ENCODE data around the gene SPHK1. TPM values are rescaled to one million over a fixed set of nuclear protein-coding genes. Genes with fewer than 3 reads are reported as not detected.

Gene SPHK1
- total and polyA plus RNA-seq, 4 donors: 8.6 to 24.5 (median 18.0) TPM

DNA sequence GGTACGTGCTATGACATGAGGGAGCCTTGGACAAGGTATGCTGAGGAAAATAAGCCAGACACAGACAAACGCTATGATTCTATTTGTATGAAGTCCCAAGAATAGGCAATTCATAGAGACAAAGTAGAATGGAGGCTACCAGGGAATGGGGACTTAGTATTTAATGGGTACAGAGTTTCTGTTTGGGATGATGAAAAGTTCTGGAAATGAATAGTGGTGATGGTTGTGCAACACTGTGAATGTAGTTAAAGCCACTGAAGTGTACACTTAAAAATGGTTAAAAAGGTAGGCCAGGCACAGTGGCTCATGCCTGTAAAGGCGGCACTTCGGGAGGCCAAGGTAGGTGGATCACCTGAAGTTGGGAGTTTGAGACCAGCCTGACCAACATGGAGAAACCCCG, 33.9 kb upstream of the SPHK1 start:
- intact Hi-C loops (cut with DNase I): loop anchor here (5.0 to 10.0 kb wide), 2 partner anchors 37 to 46 kb away; partner anchors contain the start of gene QRICH2 (in 1 of the 2)
- no peak overlapping the region for H3K27ac ChIP-seq (ENCODE audit: low read depth in 1 of 2, low read length in 2 of 2)
- peaks cover 0 to 2% of the 10 kb centered on the region in 2 donors for H3K27me3 ChIP-seq (ENCODE audit: control insufficient read depth in 1 of 2, insufficient read depth in 2 of 2, low read length in 1 of 2)
- DNase-seq (no peak), ATAC-seq (ENCODE audit: low FRiP score) (no peak)
- 96 to 97% methylated on average over 5 of the region's 5 CpGs for WGBS, 2 donors
- H3K4me1 ChIP-seq (ENCODE audit: control insufficient read depth in 1 of 2, insufficient read depth in 2 of 2, low read length in 2 of 2): no peaks in the 10 kb centered on the region
- peaks cover 3% of the 10 kb centered on the region in 2 donors for H3K36me3 ChIP-seq (ENCODE audit: control insufficient read depth in 1 of 2, insufficient read depth in 2 of 2, low read length in 1 of 2)
- no peak overlapping the region for H3K4me3 ChIP-seq (ENCODE audit: low read length in 2 of 2)
- no peaks in the 10 kb centered on the region for H3K9me3 ChIP-seq (ENCODE audit: control insufficient read depth, low read length)

DNA sequence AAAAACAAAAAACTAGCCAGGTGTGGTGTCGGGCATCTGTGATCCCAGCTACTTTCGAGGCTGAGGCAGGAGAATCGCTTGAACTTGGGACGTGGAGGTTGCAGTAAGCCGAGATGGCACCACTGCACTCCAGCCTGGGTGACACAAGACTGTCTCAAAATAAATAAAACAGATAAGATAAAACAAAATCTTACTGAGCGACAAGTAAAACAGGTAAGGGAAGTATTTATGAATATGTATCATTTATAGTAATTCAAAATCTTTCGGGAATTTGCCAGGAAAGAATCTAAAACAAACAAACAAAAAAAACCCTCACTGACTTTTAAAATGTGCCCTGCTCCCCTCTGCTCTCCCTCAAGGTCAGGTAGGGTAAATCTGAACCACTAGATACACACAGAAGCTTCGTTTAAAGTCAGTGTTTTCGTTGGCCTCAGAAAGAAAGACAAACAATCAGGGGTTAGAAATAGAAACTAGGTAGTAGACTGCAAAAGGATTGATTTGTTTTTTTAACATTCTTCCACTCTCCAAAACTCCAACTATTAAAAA, 32.8 kb upstream of the SPHK1 start:
- DNase-seq: no peak
- no peak overlapping the region for H3K27ac ChIP-seq (ENCODE audit: low read depth in 1 of 2, low read length in 2 of 2)
- H3K36me3 ChIP-seq (ENCODE audit: control insufficient read depth in 1 of 2, insufficient read depth in 2 of 2, low read length in 1 of 2): peaks cover 0 to 3% of the 10 kb centered on the region in 2 donors
- H3K27me3 ChIP-seq (ENCODE audit: control insufficient read depth in 1 of 2, insufficient read depth in 2 of 2, low read length in 1 of 2): peaks cover 0 to 2% of the 10 kb centered on the region in 2 donors
- intact Hi-C loops (cut with DNase I): loop anchor here (5.0 to 10.0 kb wide), 2 partner anchors 36 to 47 kb away; partner anchors contain the start of gene QRICH2 (in 1 of the 2)
- no peak for ATAC-seq (ENCODE audit: low FRiP score)
- no peak overlapping the region for H3K4me3 ChIP-seq (ENCODE audit: low read length in 2 of 2)
- 56 to 57% methylated on average over 9 of the region's 9 CpGs for WGBS, 2 donors
- H3K4me1 ChIP-seq (ENCODE audit: control insufficient read depth in 1 of 2, insufficient read depth in 2 of 2, low read length in 2 of 2): no peaks in the 10 kb centered on the region
- no peaks in the 10 kb centered on the region for H3K9me3 ChIP-seq (ENCODE audit: control insufficient read depth, low read length)

DNA sequence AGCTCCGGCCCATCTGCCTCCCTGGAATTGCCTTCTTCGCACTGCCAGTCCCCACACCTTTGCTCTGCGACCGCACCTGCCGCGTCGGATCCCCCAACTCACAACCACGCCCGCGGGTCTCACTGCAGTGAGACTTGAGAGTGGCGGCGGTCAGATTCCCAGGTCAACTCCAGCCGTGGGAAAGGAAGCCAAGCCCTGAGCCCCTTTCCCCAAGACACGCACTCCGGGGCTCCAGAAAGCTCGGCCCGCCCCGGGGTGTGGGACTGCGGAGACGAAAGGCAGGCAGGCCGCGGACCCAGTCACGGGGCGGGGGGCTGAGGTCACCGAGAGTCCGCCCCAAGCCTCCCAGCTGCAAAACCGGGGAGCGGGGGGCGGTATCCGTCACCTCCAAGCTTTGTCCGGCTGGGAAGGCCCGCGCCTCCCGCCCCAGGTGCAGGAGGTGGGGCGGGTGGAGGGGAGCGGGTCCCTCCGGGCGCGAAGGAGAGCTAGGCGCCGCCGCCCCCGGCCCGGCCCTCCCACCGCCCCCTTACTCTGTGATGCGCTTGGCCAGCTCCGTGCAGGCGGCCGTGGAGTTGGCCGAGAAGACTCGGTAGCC, 31.3 kb upstream of the SPHK1 start:
- H3K27me3 ChIP-seq (ENCODE audit: control insufficient read depth in 1 of 2, insufficient read depth in 2 of 2, low read length in 1 of 2): peaks cover 0 to 2% of the 10 kb centered on the region in 2 donors
- intact Hi-C loops (cut with DNase I): loop anchor here (5.0 to 10.0 kb wide), 2 partner anchors 34 to 48 kb away; partner anchors contain the start of gene QRICH2 (in 1 of the 2)
- DNase-seq (peak; percentile 59 to 80), ATAC-seq (ENCODE audit: low FRiP score) (peak; percentile 26)
- H3K4me3 ChIP-seq (ENCODE audit: low read length in 2 of 2): peak overlapping the region; percentile 59 to 80
- peak overlapping the region in 1 of 2 donors; percentile 20 for H3K27ac ChIP-seq (ENCODE audit: low read depth in 1 of 2, low read length in 2 of 2)
- H3K36me3 ChIP-seq (ENCODE audit: control insufficient read depth in 1 of 2, insufficient read depth in 2 of 2, low read length in 1 of 2): no peaks in the 10 kb centered on the region
- no peaks in the 10 kb centered on the region for H3K9me3 ChIP-seq (ENCODE audit: control insufficient read depth, low read length)
- H3K4me1 ChIP-seq (ENCODE audit: control insufficient read depth in 1 of 2, insufficient read depth in 2 of 2, low read length in 2 of 2): no peaks in the 10 kb centered on the region
- WGBS, 2 donors: 0 to 1% methylated on average over 44 to 51 of the region's 51 CpGs

DNA sequence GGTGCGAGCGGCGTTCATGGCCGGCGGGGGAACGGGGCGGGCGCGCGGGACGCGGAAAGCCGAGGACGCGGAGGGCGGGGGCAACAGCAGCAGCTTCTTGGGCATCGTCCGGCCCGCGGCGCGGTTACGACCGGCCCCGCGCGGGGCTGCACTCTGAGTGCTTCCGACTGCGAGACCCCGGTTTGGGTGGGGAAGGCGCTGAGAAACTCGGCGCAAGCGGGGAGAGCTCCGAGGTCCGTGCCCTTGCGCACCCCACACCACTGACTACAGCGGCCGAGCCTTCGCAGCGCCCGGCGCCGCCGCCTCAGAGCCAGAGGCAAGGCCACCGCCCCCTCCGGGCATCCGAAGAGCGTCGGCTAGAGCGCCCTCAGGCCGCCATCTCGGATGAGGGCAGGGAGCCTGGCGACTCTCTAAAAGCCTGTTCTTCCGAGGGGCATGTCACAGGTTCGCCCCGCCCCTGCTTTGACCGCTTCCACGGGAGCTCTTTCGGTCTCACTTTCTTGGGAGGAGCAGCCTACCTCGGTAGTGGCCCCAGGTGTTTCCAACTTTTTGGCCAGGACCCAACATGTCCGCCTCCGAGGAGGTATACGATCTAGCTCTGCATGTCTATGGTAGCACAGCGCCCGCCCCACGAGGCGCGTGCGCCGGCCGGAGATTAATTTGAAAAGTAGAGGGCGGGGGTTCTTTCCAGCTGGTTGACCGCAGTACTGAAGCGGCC, 30.7 kb upstream of the SPHK1 start, which contains the start of gene PRPSAP1:
Gene PRPSAP1 (minus strand): TSS at position 318 of the 718 bp plus-strand sequence. CDS start 213 bp downstream, at position 105.
- ATAC-seq (ENCODE audit: low FRiP score) (peak; percentile 98), DNase-seq (peak; percentile 92 to 94)
- Histone ChIP-seq H3K27ac (ENCODE audit: low read depth in 1 of 2, low read length in 2 of 2) (peak within 1 kb of the TSS in 1 of 2 donors; percentile 41), H3K4me1 (ENCODE audit: control insufficient read depth in 1 of 2, insufficient read depth in 2 of 2, low read length in 2 of 2) (no peaks in the 10 kb centered on the region), H3K9me3 (ENCODE audit: control insufficient read depth, low read length) (no peaks in the 10 kb centered on the region), H3K27me3 (ENCODE audit: control insufficient read depth in 1 of 2, insufficient read depth in 2 of 2, low read length in 1 of 2) (peaks cover 0 to 2% of the 10 kb centered on the region in 2 donors), H3K36me3 (ENCODE audit: control insufficient read depth in 1 of 2, insufficient read depth in 2 of 2, low read length in 1 of 2) (no peaks in the 10 kb centered on the region), H3K4me3 (ENCODE audit: low read length in 2 of 2) (peak within 1 kb of the TSS; percentile 59 to 80)
- WGBS, 2 donors: 1% methylated on average over 70 to 75 of the region's 75 CpGs
- intact Hi-C loops (cut with DNase I): loop anchor here (5.0 to 10.0 kb wide), 2 partner anchors 34 to 49 kb away; partner anchors contain the start of gene QRICH2 (in 1 of the 2)

DNA sequence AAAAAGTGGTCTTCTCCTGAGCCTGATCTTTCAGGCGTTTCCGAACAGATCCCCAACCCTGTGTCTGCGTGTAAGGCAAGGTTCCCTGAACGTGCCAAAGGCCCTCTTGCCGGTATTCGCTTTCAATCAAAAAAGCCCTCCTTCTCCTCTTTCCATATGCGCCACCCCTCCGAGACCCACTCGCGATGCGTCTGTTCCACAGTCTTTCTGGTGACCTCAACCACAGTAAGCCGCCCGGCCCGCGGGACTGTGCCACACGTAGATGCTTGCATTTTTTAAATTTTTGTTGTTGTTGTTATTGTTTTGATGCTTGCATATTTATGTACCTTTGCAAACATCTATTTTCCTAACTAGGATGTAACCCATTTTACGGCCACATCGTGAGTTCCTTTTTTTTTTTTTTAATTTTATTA, 30.1 kb upstream of the SPHK1 start:
- intact Hi-C loops (cut with DNase I): loop anchor here (5.0 to 10.0 kb wide), 2 partner anchors 33 to 50 kb away; partner anchors contain the start of gene QRICH2 (in 1 of the 2)
- H3K9me3 ChIP-seq (ENCODE audit: control insufficient read depth, low read length): no peaks in the 10 kb centered on the region
- peak in 1 of 2 donors; percentile 12 for DNase-seq
- no peaks in the 10 kb centered on the region for H3K36me3 ChIP-seq (ENCODE audit: control insufficient read depth in 1 of 2, insufficient read depth in 2 of 2, low read length in 1 of 2)
- no peak overlapping the region for H3K27ac ChIP-seq (ENCODE audit: low read depth in 1 of 2, low read length in 2 of 2)
- no peak for ATAC-seq (ENCODE audit: low FRiP score)
- 0 to 1% methylated on average over 18 of the region's 18 CpGs for whole genome bisulfite sequencing, 2 donors
- peaks cover 0 to 2% of the 10 kb centered on the region in 2 donors for H3K27me3 ChIP-seq (ENCODE audit: control insufficient read depth in 1 of 2, insufficient read depth in 2 of 2, low read length in 1 of 2)
- H3K4me1 ChIP-seq (ENCODE audit: control insufficient read depth in 1 of 2, insufficient read depth in 2 of 2, low read length in 2 of 2): no peaks in the 10 kb centered on the region
- peak overlapping the region; percentile 59 to 80 for H3K4me3 ChIP-seq (ENCODE audit: low read length in 2 of 2)

DNA sequence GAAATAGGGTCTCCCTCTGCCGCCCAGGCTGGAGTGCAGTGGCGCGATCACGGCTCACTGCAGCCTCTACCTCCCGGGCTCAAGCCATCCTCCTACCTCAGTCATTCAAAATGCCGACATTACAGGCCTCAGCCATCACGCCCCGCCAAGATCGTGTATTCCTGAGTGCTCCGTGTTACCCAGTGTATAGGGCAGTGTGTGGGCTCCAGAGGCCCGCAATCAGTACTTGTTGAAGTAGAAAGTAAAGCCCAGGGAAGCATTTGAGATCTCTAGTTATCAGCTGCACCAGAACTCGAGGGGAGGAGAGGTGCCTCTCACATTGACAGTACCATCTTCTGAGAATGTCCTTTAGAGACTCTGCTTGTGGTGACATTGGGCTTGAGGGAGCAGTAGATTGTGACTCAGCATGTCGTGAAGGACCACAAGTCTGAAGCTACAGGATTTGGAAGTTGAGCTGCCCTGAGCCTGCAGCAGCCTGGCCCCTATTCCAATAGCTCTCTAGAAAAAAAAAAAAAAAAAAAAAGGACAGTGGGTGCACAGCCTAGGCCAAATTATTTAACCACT, 29.6 kb upstream of the SPHK1 start:
- ATAC-seq (ENCODE audit: low FRiP score) (no peak), DNase-seq (peak in 1 of 2 donors; percentile 33)
- Histone ChIP-seq H3K36me3 (ENCODE audit: control insufficient read depth in 1 of 2, insufficient read depth in 2 of 2, low read length in 1 of 2) (no peaks in the 10 kb centered on the region), H3K9me3 (ENCODE audit: control insufficient read depth, low read length) (no peaks in the 10 kb centered on the region), H3K4me3 (ENCODE audit: low read length in 2 of 2) (no peak overlapping the region), H3K4me1 (ENCODE audit: control insufficient read depth in 1 of 2, insufficient read depth in 2 of 2, low read length in 2 of 2) (no peaks in the 10 kb centered on the region), H3K27me3 (ENCODE audit: control insufficient read depth in 1 of 2, insufficient read depth in 2 of 2, low read length in 1 of 2) (peaks cover 0 to 2% of the 10 kb centered on the region in 2 donors), H3K27ac (ENCODE audit: low read depth in 1 of 2, low read length in 2 of 2) (no peak overlapping the region)
- whole genome bisulfite sequencing, 2 donors: 50 to 55% methylated on average over 13 of the region's 13 CpGs
- intact Hi-C loops (cut with DNase I): loop anchor here (5.0 to 10.0 kb wide), 2 partner anchors 32 to 50 kb away; partner anchors contain the start of gene QRICH2 (in 1 of the 2)

DNA sequence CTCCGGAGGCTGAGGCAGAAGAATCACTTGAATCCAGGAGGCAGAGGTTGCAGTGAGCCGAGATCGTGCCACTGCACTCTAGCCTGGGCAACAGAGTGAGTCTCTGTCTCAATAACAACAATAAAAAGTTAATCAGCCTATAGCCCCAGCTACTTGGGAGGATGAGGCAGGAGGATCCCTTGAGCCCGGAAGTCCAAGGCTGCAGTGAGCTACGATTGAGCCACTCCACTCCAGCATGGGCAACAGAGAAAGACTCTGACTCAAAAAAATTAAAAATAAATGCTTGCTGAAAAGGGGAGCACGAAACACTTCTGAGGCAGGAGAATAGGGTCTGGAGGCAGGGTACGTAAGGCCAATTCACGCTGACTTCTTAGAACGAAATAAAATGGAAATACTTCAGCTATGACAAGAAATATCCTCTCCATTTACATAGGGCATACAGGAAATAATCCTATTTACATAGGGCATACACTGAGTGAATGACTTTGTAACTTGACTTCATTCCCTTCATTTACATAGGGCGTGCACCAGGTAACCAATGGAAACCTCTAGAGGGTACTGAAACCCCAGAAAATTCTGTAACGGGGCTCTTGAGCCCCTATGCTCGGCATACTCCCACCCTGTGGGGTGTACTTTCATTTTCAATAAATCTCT, 27.5 kb upstream of the SPHK1 start:
- no peaks in the 10 kb centered on the region for H3K4me1 ChIP-seq (ENCODE audit: control insufficient read depth in 1 of 2, insufficient read depth in 2 of 2, low read length in 2 of 2)
- H3K36me3 ChIP-seq (ENCODE audit: control insufficient read depth in 1 of 2, insufficient read depth in 2 of 2, low read length in 1 of 2): no peaks in the 10 kb centered on the region
- H3K27ac ChIP-seq (ENCODE audit: low read depth in 1 of 2, low read length in 2 of 2): no peak overlapping the region
- intact Hi-C loops (cut with DNase I): loop anchor here in 1 of 2 donors (10.0 kb wide), 1 partner anchor 52 kb away; the partner anchor contains the start of gene QRICH2
- H3K4me3 ChIP-seq (ENCODE audit: low read length in 2 of 2): no peak overlapping the region
- no peak for ATAC-seq (ENCODE audit: low FRiP score)
- DNase-seq: no peak
- H3K9me3 ChIP-seq (ENCODE audit: control insufficient read depth, low read length): no peaks in the 10 kb centered on the region
- peaks cover 0 to 2% of the 10 kb centered on the region in 2 donors for H3K27me3 ChIP-seq (ENCODE audit: control insufficient read depth in 1 of 2, insufficient read depth in 2 of 2, low read length in 1 of 2)
- WGBS, 2 donors: 65 to 66% methylated on average over 12 of the region's 12 CpGs
